Activated T-cell treated with anti-CD3 and anti-CD28 coated beads for 48 hours (primary cell): ENCODE measurements around the gene ARHGAP8.
"Not testable (repeated sequence)": the region's sequence is repeated elsewhere in the genome, so short reads cannot be mapped to it uniquely, and the experiment has no call there.

ENCODE experiments used
- DNase-seq: peaks from one replicate; pipeline ENCODE4 v3.0.0-alpha.2; 2020; ENCODE audit warnings: low read depth

ARHGAP8 gene

GRCh38 chr22:44773082-44773481 lies 20.7 kb downstream of the ARHGAP8 start:
- DNase-seq = no peak

- DNase-seq = no peak
These were observed 23.5 kb downstream of the ARHGAP8 start for GRCh38 chr22:44775862-44776261.

GRCh38 chr22:44776605-44777363 lies 24.4 kb downstream of the ARHGAP8 start:
- DNase-seq = no peak

- no peak for DNase-seq
These were observed 25.0 kb downstream of the ARHGAP8 start for GRCh38 chr22:44777364-44777755.

- no peak for DNase-seq
These were observed 28.6 kb downstream of the ARHGAP8 start for GRCh38 chr22:44780876-44781449.

GRCh38 chr22:44782363-44782963 lies 30.1 kb downstream of the ARHGAP8 start:
- no peak for DNase-seq

GRCh38 chr22:44783091-44783490 lies 30.7 kb downstream of the ARHGAP8 start:
- DNase-seq = no peak

GRCh38 chr22:44783581-44783980 lies 31.2 kb downstream of the ARHGAP8 start:
- no peak for DNase-seq

GRCh38 chr22:44786136-44786535 lies 33.8 kb downstream of the ARHGAP8 start:
- no peak for DNase-seq

GRCh38 chr22:44786610-44787009 lies 34.2 kb downstream of the ARHGAP8 start:
- no peak for DNase-seq

- no peak for DNase-seq
These were observed 35.5 kb downstream of the ARHGAP8 start for GRCh38 chr22:44787832-44788231.

GRCh38 chr22:44793106-44793505 lies 40.7 kb downstream of the ARHGAP8 start:
- DNase-seq = no peak

- DNase-seq = no peak
These were observed 41.3 kb downstream of the ARHGAP8 start for GRCh38 chr22:44793506-44794172.

- no peak for DNase-seq
These were observed 43.6 kb downstream of the ARHGAP8 start for GRCh38 chr22:44795701-44796630.

- DNase-seq = no peak
These were observed 44.9 kb downstream of the ARHGAP8 start for GRCh38 chr22:44797181-44797725.

- no peak for DNase-seq
These were observed 46.9 kb downstream of the ARHGAP8 start for GRCh38 chr22:44799077-44799945.

- not testable (repeated sequence) for DNase-seq
These were observed 47.7 kb downstream of the ARHGAP8 start for GRCh38 chr22:44799946-44800634.

GRCh38 chr22:44801476-44801875 lies 49.1 kb downstream of the ARHGAP8 start:
- no peak for DNase-seq

GRCh38 chr22:44802071-44802700 lies 49.8 kb downstream of the ARHGAP8 start:
- DNase-seq = no peak
